DMS79 treated with DMSO at 0.1 percent for 48 hours (cell line): ENCODE results near the gene TMEM132C.

Experiments
- DNase-seq: peaks from one replicate; lab custom pipeline; 2025; lab: John Stamatoyannopoulos, UW

The TMEM132C gene

GRCh38 chr12:128667193-128667592, 400.2 kb downstream of the TMEM132C start:
- DNase-seq, result no peak

- no peak for DNase-seq
Observed at GRCh38 chr12:128671528-128672042, 404.6 kb downstream of the TMEM132C start.

- no peak for DNase-seq
Observed at GRCh38 chr12:128672428-128672827, 405.5 kb downstream of the TMEM132C start.

GRCh38 chr12:128672893-128673292, 405.9 kb downstream of the TMEM132C start:
- DNase-seq, result no peak

GRCh38 chr12:128675576-128675975, 408.6 kb downstream of the TMEM132C start:
- DNase-seq, result no peak

GRCh38 chr12:128680555-128680954, 413.6 kb downstream of the TMEM132C start:
- DNase-seq, result no peak

GRCh38 chr12:128682548-128683275, 415.7 kb downstream of the TMEM132C start:
- no peak for DNase-seq

GRCh38 chr12:128684352-128684751, 417.4 kb downstream of the TMEM132C start:
- DNase-seq, result no peak

- DNase-seq, result no peak
Observed at GRCh38 chr12:128685903-128686475, 419.0 kb downstream of the TMEM132C start.

GRCh38 chr12:128687851-128688250, 420.9 kb downstream of the TMEM132C start:
- no peak for DNase-seq

GRCh38 chr12:128690641-128691040, 423.7 kb downstream of the TMEM132C start:
- peak; percentile 38 for DNase-seq

- no peak for DNase-seq
Observed at GRCh38 chr12:128693115-128693514, 426.1 kb downstream of the TMEM132C start.

- DNase-seq, result no peak
Observed at GRCh38 chr12:128693771-128694170, 426.8 kb downstream of the TMEM132C start.

GRCh38 chr12:128694445-128694844, 427.5 kb downstream of the TMEM132C start:
- no peak for DNase-seq

- no peak for DNase-seq
Observed at GRCh38 chr12:128695697-128696096, 428.7 kb downstream of the TMEM132C start.

GRCh38 chr12:128698301-128698972, 431.5 kb downstream of the TMEM132C start:
- no peak for DNase-seq

GRCh38 chr12:128699106-128699505, 432.1 kb downstream of the TMEM132C start:
- DNase-seq, result no peak

GRCh38 chr12:128702371-128702770, 435.4 kb downstream of the TMEM132C start:
- peak; percentile 24 for DNase-seq

GRCh38 chr12:128705140-128705539, 438.2 kb downstream of the TMEM132C start:
- DNase-seq, result no peak

GRCh38 chr12:128707488-128707887, 440.5 kb downstream of the TMEM132C start:
- no peak for DNase-seq

- no peak for DNase-seq
Observed at GRCh38 chr12:128708789-128709188, 441.8 kb downstream of the TMEM132C start.

- DNase-seq, result no peak
Observed at GRCh38 chr12:128709660-128710059, 442.7 kb downstream of the TMEM132C start.

GRCh38 chr12:128711486-128711885, 444.5 kb downstream of the TMEM132C start:
- no peak for DNase-seq
